ENCODE data around the gene CPT1A.

DNA sequence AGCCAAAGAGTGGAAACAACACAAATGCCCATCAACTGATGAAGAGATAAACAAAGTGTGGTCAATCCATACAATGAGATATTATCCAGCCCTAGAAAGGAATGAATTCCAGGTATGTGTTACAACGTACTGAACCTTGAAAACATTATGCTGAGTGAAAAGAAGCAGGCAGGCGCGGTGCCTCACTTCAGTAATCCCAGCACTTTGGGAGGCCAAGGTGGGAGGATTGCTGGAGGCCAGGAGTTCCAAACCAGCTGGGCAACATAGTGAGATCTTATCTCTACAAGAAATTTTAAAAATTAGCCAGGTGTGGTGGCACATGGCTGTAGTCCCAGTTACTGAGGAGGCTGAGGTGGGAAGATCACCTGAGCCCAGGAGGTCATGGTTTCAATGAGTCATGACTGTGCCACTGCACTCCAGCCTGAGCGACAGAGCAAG is 65.7 kb downstream of the CPT1A start:
- TF ChIP-seq, protein P1, sequence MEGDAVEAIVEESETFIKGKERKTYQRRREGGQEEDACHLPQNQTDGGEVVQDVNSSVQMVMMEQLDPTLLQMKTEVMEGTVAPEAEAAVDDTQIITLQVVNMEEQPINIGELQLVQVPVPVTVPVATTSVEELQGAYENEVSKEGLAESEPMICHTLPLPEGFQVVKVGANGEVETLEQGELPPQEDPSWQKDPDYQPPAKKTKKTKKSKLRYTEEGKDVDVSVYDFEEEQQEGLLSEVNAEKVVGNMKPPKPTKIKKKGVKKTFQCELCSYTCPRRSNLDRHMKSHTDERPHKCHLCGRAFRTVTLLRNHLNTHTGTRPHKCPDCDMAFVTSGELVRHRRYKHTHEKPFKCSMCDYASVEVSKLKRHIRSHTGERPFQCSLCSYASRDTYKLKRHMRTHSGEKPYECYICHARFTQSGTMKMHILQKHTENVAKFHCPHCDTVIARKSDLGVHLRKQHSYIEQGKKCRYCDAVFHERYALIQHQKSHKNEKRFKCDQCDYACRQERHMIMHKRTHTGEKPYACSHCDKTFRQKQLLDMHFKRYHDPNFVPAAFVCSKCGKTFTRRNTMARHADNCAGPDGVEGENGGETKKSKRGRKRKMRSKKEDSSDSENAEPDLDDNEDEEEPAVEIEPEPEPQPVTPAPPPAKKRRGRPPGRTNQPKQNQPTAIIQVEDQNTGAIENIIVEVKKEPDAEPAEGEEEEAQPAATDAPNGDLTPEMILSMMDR (IDR thresholded peaks at IDR 0.05) = no peak
- no peak for TF ChIP-seq POLR2A (IDR thresholded peaks at IDR 0.05)

Measured in testis (tissue), 2 donors.